Fibroblast of villous mesenchyme (primary cell): Measurements from ENCODE around the gene SMIM45. TPM values are rescaled to one million over a fixed set of nuclear protein-coding genes. Genes with fewer than 3 reads are reported as not detected.

Experiments
- DNase-seq: peaks from one replicate; pipeline ENCODE4 v3.0.0-alpha.2; 2010; ENCODE audit warnings: low read depth
- H3K4me3 ChIP-seq: 2 replicates; pipeline ENCODE4 v1.5.1; 2011; ENCODE audit warnings: low read depth, mild to moderate bottlenecking, low read length
- CTCF ChIP-seq: IDR thresholded peaks from 2 replicates; pipeline ENCODE4 v1.5.1; 2012; ENCODE audit warnings: low read depth, mild to moderate bottlenecking, low read length; ENCODE audit not compliant: insufficient read depth
- total RNA-seq: library from RNA; depleted of rRNA; stranded (reverse); fragments of >200 nt; gene quantifications from 2 replicates; pipeline ENCODE4 v1.2.3, GENCODE V29; 2012

Gene SMIM45

GRCh38 chr22:41996826-41997225 lies 44.9 kb downstream of the SMIM45 start:
- DNase-seq = no peak
- TF ChIP-seq CTCF = no peak
- no peak overlapping the region for H3K4me3 ChIP-seq

DNA sequence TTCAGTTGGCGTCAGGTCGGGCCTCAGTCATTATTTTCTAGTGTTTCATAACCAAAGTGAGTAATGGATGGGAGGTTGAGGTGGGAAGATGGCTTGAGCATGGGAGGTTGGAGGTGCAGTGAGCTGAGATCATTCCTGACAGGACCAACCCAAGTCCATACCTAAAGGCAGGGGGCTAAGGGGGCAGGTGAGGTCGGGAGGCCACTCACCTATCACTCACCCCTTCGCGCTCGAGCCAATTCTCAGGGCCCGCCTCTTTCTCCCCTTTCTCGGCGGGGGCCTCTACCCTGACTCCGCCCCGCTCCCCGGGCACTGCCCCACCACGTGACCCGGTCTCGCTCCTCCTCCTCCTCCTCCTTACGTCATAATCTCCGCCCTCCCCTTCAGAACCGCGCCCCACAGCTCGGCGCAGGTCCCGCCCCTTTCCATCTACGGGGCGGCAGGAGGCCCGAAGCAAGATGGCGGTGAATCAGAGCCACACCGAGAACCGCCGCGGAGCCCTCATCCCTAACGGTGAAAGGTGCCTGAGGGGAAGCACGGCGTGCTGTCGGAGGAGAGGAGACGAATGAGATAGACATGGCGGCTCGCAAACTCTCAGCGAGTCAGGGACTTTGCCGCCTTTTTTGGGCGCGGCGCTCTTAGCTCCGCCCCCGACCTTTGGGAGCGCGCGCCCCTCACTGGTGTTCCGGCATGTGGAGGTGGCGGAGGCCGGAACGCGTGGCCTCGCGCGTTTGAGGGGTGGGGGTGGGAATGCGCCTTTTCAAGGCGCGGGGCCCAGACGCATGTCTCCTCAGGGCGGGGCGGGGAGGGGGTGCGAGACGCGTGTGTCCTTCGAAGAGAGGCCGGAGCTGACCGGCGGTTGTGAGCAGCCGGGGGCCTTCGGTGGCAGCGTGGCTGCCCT lies 46.7 kb downstream of the SMIM45 start, which contains the start of gene WBP2NL:
WBP2NL (plus strand) TSS at position 428 of the 901 bp plus-strand sequence; CDS start at position 459, 31 bp downstream.
- DNase-seq = peak; percentile 67
- H3K4me3 ChIP-seq = peak within 1 kb of the TSS; percentile 58
- TF ChIP-seq CTCF = no peak

DNA sequence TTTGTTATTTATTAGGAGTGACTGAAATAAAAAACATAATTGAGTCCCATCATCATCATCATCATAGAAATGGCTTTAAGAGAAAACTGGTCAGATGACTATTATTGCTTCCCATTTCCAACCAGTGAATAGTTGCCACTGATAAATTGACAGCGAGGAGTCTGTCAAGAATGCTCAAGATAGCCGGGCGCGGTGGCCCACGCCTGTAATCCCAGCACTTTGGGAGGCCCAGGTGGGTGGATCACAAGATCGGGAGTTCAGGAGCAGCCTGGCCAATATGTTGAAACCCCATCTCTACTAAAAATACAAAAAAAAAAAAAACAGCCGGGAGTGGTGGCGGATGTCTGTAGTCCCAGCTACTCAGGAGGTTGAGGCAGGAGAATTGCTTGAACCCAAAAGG lies 48.5 kb downstream of the SMIM45 start:
- DNase-seq = no peak
- H3K4me3 ChIP-seq = no peak overlapping the region
- TF ChIP-seq CTCF = no peak

DNA sequence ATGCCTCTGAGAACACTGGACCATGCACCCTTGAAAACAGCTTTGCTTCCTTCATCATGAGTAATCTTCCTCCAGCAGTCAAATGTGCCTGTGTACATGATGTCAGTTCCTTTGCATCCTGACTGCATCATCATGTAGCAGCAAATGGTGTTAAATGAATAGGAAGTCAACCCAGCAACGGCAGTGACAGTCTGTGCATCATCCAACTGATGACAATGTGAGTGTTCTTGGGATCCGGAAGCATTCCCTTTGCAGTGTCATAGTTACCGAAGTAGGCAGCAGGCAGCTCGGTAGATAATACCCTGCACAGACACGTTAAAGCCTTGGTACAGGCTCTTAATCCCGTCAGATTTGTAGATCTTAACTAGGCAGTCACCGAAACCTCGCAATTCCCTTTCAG lies 49.2 kb downstream of the SMIM45 start:
- no peak for TF ChIP-seq CTCF
- H3K4me3 ChIP-seq = no peak overlapping the region
- DNase-seq = no peak

- no peak for DNase-seq
- no peak for TF ChIP-seq CTCF
- H3K4me3 ChIP-seq = no peak overlapping the region
Observed at GRCh38 chr22:42001706-42002105, 49.8 kb downstream of the SMIM45 start.

- H3K4me3 ChIP-seq = no peak overlapping the region
- DNase-seq = no peak
- TF ChIP-seq CTCF = no peak
Observed at GRCh38 chr22:42007922-42008321, 56.0 kb downstream of the SMIM45 start.

Other genes starting within 250 kb of the SMIM45 start
- gene CCDC134, start 151.5 kb upstream of the SMIM45 start, total RNA-seq = 11.3 and 16.0 TPM in 2 replicates
- gene SREBF2, start 119.0 kb upstream of the SMIM45 start, total RNA-seq = 83.3 and 104 TPM in 2 replicates
- not detected in 2 replicates for gene SHISA8, start 37.1 kb upstream of the SMIM45 start, total RNA-seq
- gene TNFRSF13C, start 25.3 kb upstream of the SMIM45 start, total RNA-seq = under 0.01 TPM in 2 replicates
- gene CENPM, start 5.0 kb upstream of the SMIM45 start, total RNA-seq = 14.2 and 21.6 TPM in 2 replicates
- gene SEPTIN3, start 17.3 kb downstream of the SMIM45 start, total RNA-seq = under 0.01 TPM in 2 replicates
- gene WBP2NL, start 46.6 kb downstream of the SMIM45 start, total RNA-seq = 0.32 and 0.43 TPM in 2 replicates
- 31.1 and 41.6 TPM in 2 replicates for gene NAGA, start 118.7 kb downstream of the SMIM45 start, total RNA-seq
- 19.0 and 21.2 TPM in 2 replicates for gene PHETA2, start 122.1 kb downstream of the SMIM45 start, total RNA-seq
- 5.2 and 6.1 TPM in 2 replicates for gene SMDT1, start 127.5 kb downstream of the SMIM45 start, total RNA-seq
- 40.6 TPM in 2 replicates for gene NDUFA6, start 138.6 kb downstream of the SMIM45 start, total RNA-seq
- gene CYP2D6, start 178.7 kb downstream of the SMIM45 start, total RNA-seq = under 0.01 and 0.32 TPM in 2 replicates